ENCODE data around the gene TRAPPC6A. TPM values are rescaled to one million over a fixed set of nuclear protein-coding genes. Genes with fewer than 3 reads are reported as not detected.

The TRAPPC6A gene
- total and polyA plus RNA-seq, 2 of the 13 experiments (the other 11 are each of a cell fraction or from before 2014, with no cell fraction given): 6.5 to 21.0 TPM

- TF ChIP-seq FOXA1 (IDR thresholded peaks at IDR 0.05) (no peak), FOXA1 (CRISPR knock-in tag; IDR thresholded peaks at IDR 0.05) (no peak), ZSCAN30 (CRISPR knock-in tag; IDR thresholded peaks at IDR 0.05) (no peak), SIN3B (IDR thresholded peaks at IDR 0.05; ENCODE audit: low read length) (no peak), NBN (conservative IDR thresholded peaks at IDR 0.05) (no peak), ZNF264 (CRISPR knock-in tag; IDR thresholded peaks at IDR 0.05) (no peak), CEBPZ (IDR thresholded peaks at IDR 0.05; ENCODE audit: low read length) (no peak), MNT (IDR thresholded peaks at IDR 0.05) (no peak), ZNF225 (CRISPR knock-in tag; IDR thresholded peaks at IDR 0.05) (no peak), THRA (CRISPR knock-in tag; IDR thresholded peaks at IDR 0.05; ENCODE audit: borderline replicate concordance) (no peak), SIX4 (CRISPR knock-in tag; IDR thresholded peaks at IDR 0.05) (no peak), ARHGAP35 (CRISPR knock-in tag; IDR thresholded peaks at IDR 0.05; ENCODE audit: borderline replicate concordance) (no peak), EHMT2 (IDR thresholded peaks at IDR 0.05; ENCODE audit: borderline replicate concordance, low read depth, low read length) (no peak), HINFP (CRISPR knock-in tag; IDR thresholded peaks at IDR 0.05; ENCODE audit: low read depth) (no peak), ZFP1 (CRISPR knock-in tag; IDR thresholded peaks at IDR 0.05) (no peak), ZNF549 (CRISPR knock-in tag; IDR thresholded peaks at IDR 0.05) (no peak), THAP7 (CRISPR knock-in tag; IDR thresholded peaks at IDR 0.05) (no peak), ZNF496 (CRISPR knock-in tag; IDR thresholded peaks at IDR 0.05; ENCODE audit: insufficient replicate concordance) (no peak), THAP9 (CRISPR knock-in tag; IDR thresholded peaks at IDR 0.05; ENCODE audit: borderline replicate concordance) (no peak)
These were observed 13.3 kb downstream of the TRAPPC6A start (continued) for GRCh38 chr19:45164577-45165335.

Measured in HepG2 (cell line).